CMK (cell line): ENCODE results near the gene KIRREL3.

Experiments
- DNase-seq: peaks from one replicate; pipeline ENCODE4 v3.0.0-alpha.2; 2010; ENCODE audit warnings: low read depth

KIRREL3 gene

GRCh38 chr11:126997196-126997595 is 3.4 kb downstream of the KIRREL3 start:
- no peak for DNase-seq

GRCh38 chr11:126996036-126996804 is 4.3 kb downstream of the KIRREL3 start:
- no peak for DNase-seq

DNA sequence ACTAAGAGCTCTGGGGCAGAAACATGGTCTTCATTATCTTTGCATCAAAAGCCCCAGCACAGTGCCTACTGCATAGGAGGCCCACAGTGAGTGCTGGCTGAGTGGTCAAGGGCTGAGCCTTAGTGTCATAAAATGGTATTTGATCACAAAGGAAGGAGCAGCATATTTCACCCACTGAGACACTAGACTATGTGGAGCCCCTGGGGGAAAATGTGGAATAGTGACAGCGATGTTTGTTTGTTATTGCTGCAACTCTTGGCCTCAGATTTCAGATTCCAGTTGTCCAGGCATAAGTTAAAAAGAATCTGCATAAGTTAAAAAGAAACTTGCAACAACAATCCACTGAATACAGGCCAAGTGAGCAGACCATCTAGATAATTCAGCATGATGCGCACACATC is 7.0 kb downstream of the KIRREL3 start:
- no peak for DNase-seq

DNA sequence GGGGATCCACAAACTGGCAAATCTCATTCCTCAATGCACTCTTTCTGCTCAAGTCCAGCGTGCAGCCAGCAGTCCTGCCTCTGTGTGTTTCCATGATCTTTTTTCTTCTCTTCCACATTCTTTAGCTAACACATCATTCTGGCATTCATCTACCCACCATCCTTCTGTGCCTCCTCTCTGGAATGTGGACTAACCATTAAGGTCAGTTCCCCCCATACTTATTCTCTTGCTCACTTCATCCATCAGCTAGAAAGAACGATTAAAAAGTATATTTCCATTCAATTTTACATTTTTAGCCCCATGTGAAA is 7.8 kb downstream of the KIRREL3 start:
- DNase-seq, result no peak

GRCh38 chr11:126992065-126992803 is 8.3 kb downstream of the KIRREL3 start:
- DNase-seq, result no peak

- DNase-seq, result no peak
Measured at GRCh38 chr11:126991596-126991995, 9.0 kb downstream of the KIRREL3 start.

- DNase-seq, result no peak
Measured at GRCh38 chr11:126990716-126991480, 9.7 kb downstream of the KIRREL3 start.

DNA sequence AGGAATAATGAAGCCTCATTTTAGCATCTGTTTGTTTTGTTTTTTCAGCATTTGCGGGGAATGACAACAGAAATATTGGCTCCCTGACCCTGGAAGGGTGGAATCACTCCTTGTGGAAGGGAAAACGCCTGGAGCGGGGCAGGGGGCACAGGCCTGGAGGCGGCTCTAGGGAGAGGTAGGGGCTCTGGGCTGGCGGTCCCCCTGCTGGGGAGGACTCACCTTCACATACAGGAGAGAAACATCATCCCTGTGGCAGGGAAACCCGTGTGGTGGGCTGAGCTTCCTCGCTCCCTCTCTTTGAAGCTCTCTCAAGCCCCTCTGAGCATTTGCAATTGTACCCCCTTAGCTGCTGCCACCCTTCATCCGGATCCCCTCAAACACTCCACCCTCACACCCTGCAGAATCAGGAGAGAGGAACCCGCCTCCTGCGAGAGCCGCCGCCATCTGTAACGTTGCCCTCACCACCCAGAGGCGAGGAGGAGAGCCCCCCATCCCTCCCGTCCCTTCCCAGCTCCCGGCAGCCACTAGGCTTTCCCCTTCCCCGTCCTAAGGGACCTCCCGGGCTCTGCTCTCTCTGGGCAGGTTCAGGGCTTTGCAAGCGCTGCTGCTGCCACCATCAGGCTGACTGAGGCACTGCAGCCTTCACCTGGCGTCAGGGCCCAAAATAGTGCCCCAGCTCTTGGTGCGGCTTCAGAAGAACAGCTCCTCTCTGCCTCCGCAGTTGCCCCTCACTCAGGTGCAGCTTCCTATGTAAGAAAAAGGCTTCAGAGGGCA is 10.4 kb downstream of the KIRREL3 start:
- DNase-seq, result peak; percentile 45

- DNase-seq, result no peak
Measured at GRCh38 chr11:126988655-126989054, 11.9 kb downstream of the KIRREL3 start.

DNA sequence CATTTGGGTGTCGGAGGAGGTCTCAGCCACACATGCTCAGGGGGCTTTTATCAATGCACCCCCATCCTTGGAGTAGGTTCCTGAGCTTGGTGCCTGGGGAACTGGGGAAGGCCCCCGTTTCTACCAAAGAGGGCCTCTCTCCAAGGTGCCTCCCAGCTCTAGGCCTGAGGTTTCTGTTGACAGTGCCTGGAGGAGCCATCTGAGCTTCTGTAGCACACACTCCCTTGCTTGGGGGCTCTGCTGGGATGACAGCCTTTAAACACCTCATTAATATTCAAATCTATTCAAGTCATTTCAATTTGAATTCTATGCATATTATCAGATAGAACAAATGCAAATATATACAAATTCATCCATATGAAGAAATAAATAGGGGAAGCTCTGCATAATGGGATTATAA is 18.9 kb downstream of the KIRREL3 start:
- DNase-seq, result no peak

- DNase-seq, result no peak
Measured at GRCh38 chr11:126978911-126979310, 21.7 kb downstream of the KIRREL3 start.

DNA sequence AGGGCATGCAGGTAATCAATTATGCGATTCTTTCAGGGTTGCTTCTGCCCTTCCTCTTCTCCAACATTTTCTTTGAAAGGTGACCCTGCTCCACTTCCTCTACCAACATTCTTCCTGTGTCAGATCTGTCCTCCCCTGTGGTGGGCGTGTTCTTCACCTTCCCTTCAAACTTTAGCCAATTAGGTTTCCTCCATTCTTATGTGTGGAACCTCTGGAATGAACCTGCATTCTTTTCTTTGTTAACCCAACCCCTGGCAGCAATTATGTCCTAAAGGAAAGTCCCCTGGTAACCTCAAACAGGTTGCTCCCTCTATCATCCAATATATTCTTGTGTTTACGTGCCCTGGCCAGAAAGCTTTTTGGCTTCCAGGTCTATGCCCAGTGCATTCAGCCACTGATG is 22.4 kb downstream of the KIRREL3 start:
- no peak for DNase-seq

GRCh38 chr11:126973051-126973450 is 27.5 kb downstream of the KIRREL3 start:
- no peak for DNase-seq

DNA sequence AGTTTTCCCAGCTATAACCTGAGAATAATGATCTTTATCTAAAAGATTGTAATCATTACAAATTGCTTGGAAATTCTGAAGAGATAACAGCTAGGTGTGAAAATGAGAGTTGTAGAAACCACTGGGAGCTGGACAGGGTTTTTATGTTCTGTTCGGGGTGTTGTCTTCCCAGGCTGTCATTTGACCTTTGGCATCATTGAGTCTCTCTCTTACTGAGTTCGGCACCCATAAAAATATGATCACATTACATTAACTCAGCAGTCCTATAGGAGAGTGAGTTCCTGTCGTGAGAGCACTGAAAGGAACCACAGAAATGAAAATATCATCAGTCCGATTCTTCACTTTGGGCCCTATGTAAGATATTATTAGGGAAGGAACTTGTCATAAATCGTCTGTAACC is 29.3 kb downstream of the KIRREL3 start:
- no peak for DNase-seq

DNA sequence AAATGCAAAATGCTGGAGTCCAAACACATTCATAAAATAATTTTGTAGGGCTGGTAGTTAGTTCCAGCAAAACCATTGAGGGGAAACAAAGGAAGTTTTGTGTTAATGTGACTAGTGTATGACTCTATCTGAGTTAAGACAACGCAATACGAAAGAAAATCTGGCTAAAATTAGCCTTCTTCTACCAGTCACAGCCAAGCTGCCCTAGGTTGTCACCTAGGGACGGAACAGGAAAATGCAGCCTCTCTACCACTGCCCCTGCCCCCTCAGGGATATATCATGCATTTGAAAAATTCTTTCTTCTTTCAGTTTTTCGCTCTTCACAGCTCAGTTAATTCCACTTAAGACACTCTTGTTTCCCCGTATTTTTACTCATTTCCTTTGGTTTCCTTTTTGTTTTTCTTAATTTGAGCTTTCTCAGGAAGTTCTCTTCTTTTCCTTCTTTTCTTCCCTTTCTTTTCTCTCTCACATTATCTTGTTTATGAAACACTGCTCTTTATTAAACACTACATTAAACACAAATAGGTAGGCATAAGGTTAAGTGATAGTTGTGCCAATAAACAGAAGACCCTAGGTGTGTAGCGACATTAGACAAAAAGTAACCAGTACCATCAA is 30.6 kb downstream of the KIRREL3 start:
- DNase-seq, result no peak

DNA sequence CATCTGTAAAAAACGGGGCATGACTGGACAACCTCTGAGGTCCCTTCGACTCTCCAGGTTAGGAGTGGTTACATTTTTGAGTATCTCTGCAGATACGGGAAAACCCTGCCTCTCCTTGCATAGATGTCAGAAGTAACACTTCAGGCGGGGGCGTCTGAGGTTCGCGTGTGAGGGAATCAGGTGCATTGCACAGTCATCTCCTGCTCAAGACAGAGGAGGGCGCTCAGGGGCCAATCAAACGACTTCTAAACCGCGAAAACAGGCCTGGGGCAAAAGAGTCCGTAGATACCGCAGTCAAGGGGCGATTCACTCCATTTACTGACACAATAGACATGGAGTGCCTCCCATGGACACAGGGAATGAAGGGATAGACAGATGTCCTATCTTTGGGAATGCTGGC is 31.7 kb downstream of the KIRREL3 start:
- no peak for DNase-seq

GRCh38 chr11:126965331-126965730 is 35.2 kb downstream of the KIRREL3 start:
- no peak for DNase-seq

- DNase-seq, result no peak
Measured at GRCh38 chr11:126963603-126964363, 36.8 kb downstream of the KIRREL3 start.

DNA sequence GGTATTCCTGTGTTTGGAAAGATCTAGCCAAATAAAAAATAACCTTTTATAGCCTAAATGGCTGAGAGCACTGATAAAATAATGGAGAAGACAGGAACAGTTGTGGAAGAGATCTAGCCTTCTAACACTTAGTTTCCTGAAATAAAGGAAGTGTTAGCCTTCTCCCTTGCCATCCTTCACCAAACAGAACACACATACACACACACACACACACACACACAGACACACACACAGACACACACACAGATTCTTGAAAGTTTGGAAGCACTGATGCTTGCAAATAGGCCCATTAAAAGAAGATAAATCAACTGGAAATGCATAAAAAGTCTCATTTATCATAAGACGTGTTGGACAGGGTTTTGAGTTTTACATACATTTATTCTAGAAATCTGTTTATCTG is 37.5 kb downstream of the KIRREL3 start:
- no peak for DNase-seq

GRCh38 chr11:126959700-126960099 is 40.9 kb downstream of the KIRREL3 start:
- no peak for DNase-seq

DNA sequence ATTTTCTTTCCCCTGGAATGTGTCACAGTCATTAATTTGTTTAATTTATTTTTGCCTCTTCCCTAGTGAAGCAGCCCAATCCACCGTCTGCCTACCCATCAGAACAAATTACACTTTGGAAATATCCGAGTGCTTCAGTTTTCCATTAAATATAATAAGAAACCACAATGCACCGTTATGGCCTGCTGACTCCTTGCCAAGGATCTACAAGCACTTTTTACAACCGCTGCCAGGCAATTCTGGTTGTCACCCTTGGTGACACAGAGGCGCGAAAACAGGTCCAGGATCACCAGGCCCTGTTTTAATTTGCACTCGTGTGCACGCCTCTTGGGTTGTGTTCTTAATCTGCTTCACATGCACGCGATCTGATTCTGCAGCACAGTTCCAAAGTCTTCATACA is 43.9 kb downstream of the KIRREL3 start:
- no peak for DNase-seq
